Heart left ventricle (tissue), 16 donors: ENCODE measurements around the gene CD247. TPM values are rescaled to one million over a fixed set of nuclear protein-coding genes. Genes with fewer than 3 reads are reported as not detected.

Experiments
- ATAC-seq, 4 donors: fragments of 200-7000 bp; cut with Tn5 transposase; one replicate each; pipeline ENCODE4 v1.9.1; 2020 to 2022; ENCODE audit warnings: moderate library complexity in 4 of 4, mild to moderate bottlenecking in 3 of 4, moderate number of reproducible peaks in 1 of 4
- DNase-seq, 5 donors: peaks; one replicate each; pipeline ENCODE4 v3.0.0-alpha.2; 2020
- H3K27ac ChIP-seq, 12 donors: fragments of 200-600 bp; sonication (generic) in 4 of 12; one replicate each; pipeline versions ENCODE4 v1.5.0 to v1.8.0; 2016 to 2022; ENCODE audit warnings: mild to moderate bottlenecking in 2 of 12
- H3K27me3 ChIP-seq, 9 donors: fragments of 200-600 bp; sonication (generic) in 2 of 9; one replicate each; pipeline versions ENCODE4 v1.5.1 to v1.8.0; 2016 to 2022; ENCODE audit warnings: mild to moderate bottlenecking in 3 of 9
- H3K36me3 ChIP-seq, 9 donors: fragments of 200-600 bp; sonication (generic) in 2 of 9; one replicate each; pipeline versions ENCODE4 v1.5.0 to v1.8.0; 2018 to 2022; ENCODE audit warnings: mild to moderate bottlenecking in 2 of 9
- H3K4me1 ChIP-seq, 12 donors: fragments of 200-600 bp; sonication (generic) in 4 of 12; one replicate each; pipeline versions ENCODE4 v1.5.0 to v1.8.0; 2016 to 2022; ENCODE audit warnings: mild to moderate bottlenecking in 3 of 12
- H3K4me3 ChIP-seq, 12 donors: fragments of 200-600 bp; sonication (generic) in 4 of 12; one replicate each; pipeline versions ENCODE4 v1.5.0 to v1.8.0; 2017 to 2022; ENCODE audit warnings: mild to moderate bottlenecking in 9 of 12, moderate library complexity in 4 of 12
- H3K9me3 ChIP-seq, 12 donors: fragments of 200-600 bp; sonication (generic) in 4 of 12; one replicate each; pipeline versions ENCODE4 v1.5.0 to v1.8.0; 2016 to 2022; ENCODE audit warnings: mild to moderate bottlenecking in 1 of 12
- POLR2A ChIP-seq, 2 donors: fragments of 450-650 bp; IDR thresholded peaks; one replicate each; pipeline ENCODE4 v1.6.1; 2017; ENCODE audit warnings: antibody characterized with exemption in 2 of 2, mild to moderate bottlenecking in 2 of 2, moderate library complexity in 2 of 2
- WGBS, 4 donors: extraction: QIAGEN DNeasy Blood & Tissue Kit in 2 of 4; methylation state at CpG; one replicate each; pipeline versions ENCODE4 v1.1.5 to v1.1.7; 2013 to 2018; 5-methylcytosine and 5-hydroxymethylcytosine counted together
- intact Hi-C, 10 donors: fragments of 100-400 bp; cut with DNase I; formaldehyde crosslinking; loops; one replicate each; pipeline versions ENCODE4 v1.11.1 to v1.14.2; 2022
- polyA plus RNA-seq, 2 donors: library from polyadenylated mRNA; stranded (reverse); fragments of 200-250 nt; gene quantifications; one replicate each; pipeline ENCODE4 v1.2.3, GENCODE V29; 2013
- total RNA-seq, 9 donors: library from RNA; depleted of rRNA in 2 of 9; stranded (reverse); fragments of >200 nt in 2 of 9; fragmentation: NEBNext Ultra II Directional in 3 of 9; extraction: Animal tissue kit (Norgen Biotek cat#: 25700) in 3 of 9; gene quantifications; one replicate each; pipeline versions ENCODE4 v1.1.0 to v1.2.4, GENCODE V29; 2016 to 2023
- TF ChIP-seq, protein P1 (sequence below), 12 donors: fragments of 200-600 bp; sonication (generic) in 4 of 12; IDR thresholded peaks; one replicate each; pipeline versions ENCODE4 v1.5.0 to v1.8.0; 2018 to 2022; ENCODE audit warnings: antibody characterized with exemption in 12 of 12, mild to moderate bottlenecking in 5 of 12
- donor health status: ischemic (EF 13 %, LVEDD 7.1; RV severe dilation, severe dysfunction).
- donor health status: healthy with polysubstance abuse.
- donor health status: DM: no; HTN: yes; CAD: no.
- donor health status: DM: no; HTN: no; CAD: no.
- donor health status: ischemic (EF 25% LVEDD 6.9; RV normal size, moderate dysfunction).
- donor health status: ischemic (EF 25% LVEDD 5.7; RV mildly dilated, moderate dysfunction).
- donor health status: healthy.
- donor health status: DM: yes; HTN: yes; CAD: no.
- donor health status: ischemic (EF 35%, LVEDD 5.7; RV mildly dilated, moderate dysfunction).
- donor health status: nonischemic (EF 11% LVEDD 7.7; RV severe dilation, severe dysfunction).
- donor health status: DM: yes; HTN: yes; CAD: no.
- donor health status: PGD.
- donor health status: ischemic (EF 29% LVEDD 5.4; RV normal size, mild dysfunction).
- donor health status: nonischemic (EF 23%, LVEDD 6.1; RV moderate dilation, normal function).

The CD247 gene
- total and polyA plus RNA-seq, 11 donors = 0.19 to 7.6 (median 0.47) TPM; not detected in 1

DNA sequence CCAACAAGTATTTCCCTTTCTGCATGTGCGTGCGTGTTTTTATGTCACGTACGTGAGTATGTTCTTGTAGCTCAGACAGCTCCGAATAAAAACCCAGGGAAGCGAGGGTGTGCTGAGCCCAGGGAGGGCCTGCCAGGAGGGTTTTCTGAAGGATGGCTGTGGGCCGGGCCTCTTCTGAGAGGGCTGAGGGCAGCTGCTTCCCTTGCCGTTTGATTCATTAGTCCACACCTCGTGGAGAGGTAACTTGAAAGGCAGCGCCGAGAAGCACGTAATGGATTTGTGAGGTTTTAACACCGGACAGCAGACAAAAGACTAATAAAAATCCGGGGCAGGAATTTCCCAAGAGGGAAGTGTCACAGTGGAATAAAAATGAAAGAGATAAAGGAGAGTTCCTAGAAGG lies 29.5 kb downstream of the CD247 start:
- Histone ChIP-seq H3K36me3 (no peaks in the 10 kb centered on the region), H3K4me3 (no peak overlapping the region), H3K27me3 (peaks cover 0 to 9% (median 5%) of the 10 kb centered on the region in 9 donors), H3K4me1 (peaks cover 0 to 5% (median 0%) of the 10 kb centered on the region in 12 donors), H3K27ac (no peak overlapping the region), H3K9me3 (no peaks in the 10 kb centered on the region)
- no peak for ATAC-seq
- DNase-seq = no peak
- intact Hi-C loops = no loop called here
- TF ChIP-seq, protein P1, sequence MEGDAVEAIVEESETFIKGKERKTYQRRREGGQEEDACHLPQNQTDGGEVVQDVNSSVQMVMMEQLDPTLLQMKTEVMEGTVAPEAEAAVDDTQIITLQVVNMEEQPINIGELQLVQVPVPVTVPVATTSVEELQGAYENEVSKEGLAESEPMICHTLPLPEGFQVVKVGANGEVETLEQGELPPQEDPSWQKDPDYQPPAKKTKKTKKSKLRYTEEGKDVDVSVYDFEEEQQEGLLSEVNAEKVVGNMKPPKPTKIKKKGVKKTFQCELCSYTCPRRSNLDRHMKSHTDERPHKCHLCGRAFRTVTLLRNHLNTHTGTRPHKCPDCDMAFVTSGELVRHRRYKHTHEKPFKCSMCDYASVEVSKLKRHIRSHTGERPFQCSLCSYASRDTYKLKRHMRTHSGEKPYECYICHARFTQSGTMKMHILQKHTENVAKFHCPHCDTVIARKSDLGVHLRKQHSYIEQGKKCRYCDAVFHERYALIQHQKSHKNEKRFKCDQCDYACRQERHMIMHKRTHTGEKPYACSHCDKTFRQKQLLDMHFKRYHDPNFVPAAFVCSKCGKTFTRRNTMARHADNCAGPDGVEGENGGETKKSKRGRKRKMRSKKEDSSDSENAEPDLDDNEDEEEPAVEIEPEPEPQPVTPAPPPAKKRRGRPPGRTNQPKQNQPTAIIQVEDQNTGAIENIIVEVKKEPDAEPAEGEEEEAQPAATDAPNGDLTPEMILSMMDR (IDR thresholded peaks at IDR 0.05) = no peak
- no peak for TF ChIP-seq POLR2A (IDR thresholded peaks at IDR 0.05)
- 65 to 73% (median 67%) methylated on average over 14 of the region's 14 CpGs for WGBS, 4 donors

DNA sequence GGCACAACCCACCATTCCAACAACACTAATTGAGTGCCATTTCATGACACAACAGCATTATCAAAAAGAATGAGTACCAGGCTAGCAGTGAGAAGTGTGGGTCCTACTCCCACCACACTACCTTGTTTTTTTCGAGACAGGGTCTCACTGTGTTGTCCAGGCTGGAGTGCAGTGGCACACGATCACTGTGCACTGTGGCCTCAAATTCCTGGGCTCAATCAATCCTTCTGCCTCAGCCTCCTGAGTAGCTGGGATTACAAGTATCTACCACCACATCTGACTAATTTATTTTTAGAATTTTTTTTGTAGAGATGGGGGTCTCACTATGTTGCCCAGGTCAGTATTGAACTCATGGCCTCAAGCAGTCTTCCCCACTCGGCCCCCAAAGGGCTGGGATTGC lies 30.7 kb downstream of the CD247 start:
- TF ChIP-seq POLR2A (IDR thresholded peaks at IDR 0.05) = no peak
- TF ChIP-seq, protein P1 (IDR thresholded peaks at IDR 0.05) = no peak
- peaks cover 0 to 3% (median 0%) of the 10 kb centered on the region in 9 donors for H3K27me3 ChIP-seq
- intact Hi-C loops = no loop called here
- H3K27ac ChIP-seq = no peak overlapping the region
- WGBS, 4 donors = 90 to 94% (median 91%) methylated on average over 3 of the region's 3 CpGs
- H3K36me3 ChIP-seq = no peaks in the 10 kb centered on the region
- H3K4me1 ChIP-seq = peaks cover 0 to 5% (median 0%) of the 10 kb centered on the region in 12 donors
- no peak for ATAC-seq
- no peak overlapping the region for H3K4me3 ChIP-seq
- H3K9me3 ChIP-seq = no peaks in the 10 kb centered on the region
- no peak for DNase-seq

DNA sequence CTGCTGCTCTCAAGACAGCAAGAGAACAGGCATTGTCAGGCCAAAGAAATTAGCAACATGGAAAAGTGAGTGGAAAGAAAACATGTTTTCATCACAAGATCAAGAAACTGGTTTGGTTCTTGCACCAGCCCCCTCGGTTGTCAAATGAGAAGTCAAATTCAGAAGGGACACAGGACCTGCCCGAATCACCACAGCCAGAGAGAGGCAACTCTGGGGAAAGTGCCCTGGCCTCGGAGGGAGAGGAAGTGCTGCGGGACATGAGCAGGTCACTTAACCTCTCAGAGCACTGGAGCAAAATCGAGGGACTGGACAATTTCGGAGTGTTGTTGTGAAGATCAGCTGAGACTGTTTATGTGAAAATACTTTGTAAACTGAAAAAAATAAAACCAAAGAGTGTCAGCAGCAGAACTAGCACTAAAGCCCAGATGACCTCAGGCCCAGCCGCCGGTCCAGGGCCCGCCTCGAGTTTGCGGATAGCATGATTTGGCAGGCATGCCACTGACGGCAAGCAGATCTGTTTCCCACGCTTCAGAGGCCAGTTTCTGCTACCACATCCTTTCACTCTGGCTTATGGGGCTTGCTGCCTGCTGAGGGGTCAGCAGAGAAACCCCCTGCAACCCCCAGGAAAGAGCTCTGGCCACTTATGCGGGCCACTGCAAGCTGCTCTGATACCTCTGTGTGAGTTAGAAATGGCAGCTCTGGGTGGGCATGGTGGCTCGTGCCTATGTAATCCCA lies 32.1 kb downstream of the CD247 start:
- Histone ChIP-seq H3K4me1 (peaks cover 0 to 5% (median 0%) of the 10 kb centered on the region in 12 donors), H3K36me3 (no peaks in the 10 kb centered on the region), H3K27ac (peak overlapping the region in 1 of 12 donors; percentile 24), H3K4me3 (no peak overlapping the region), H3K27me3 (no peaks in the 10 kb centered on the region), H3K9me3 (no peaks in the 10 kb centered on the region)
- TF ChIP-seq, protein P1 (IDR thresholded peaks at IDR 0.05) = no peak
- TF ChIP-seq POLR2A (IDR thresholded peaks at IDR 0.05) = no peak
- intact Hi-C loops = no loop called here
- WGBS, 4 donors = 65 to 80% (median 72%) methylated on average over 15 of the region's 15 CpGs
- DNase-seq (peak in 2 of 5 donors; percentile 16 to 31), ATAC-seq (no peak)

- no peak overlapping the region for H3K4me3 ChIP-seq
- no peak for TF ChIP-seq POLR2A (IDR thresholded peaks at IDR 0.05)
- TF ChIP-seq, protein P1 (IDR thresholded peaks at IDR 0.05) = no peak
- peaks cover 0 to 5% (median 0%) of the 10 kb centered on the region in 12 donors for H3K4me1 ChIP-seq
- intact Hi-C loops = no loop called here
- H3K9me3 ChIP-seq = no peaks in the 10 kb centered on the region
- WGBS, 4 donors = 92 to 96% (median 95%) methylated on average over 12 of the region's 12 CpGs
- no peaks in the 10 kb centered on the region for H3K27me3 ChIP-seq
- no peaks in the 10 kb centered on the region for H3K36me3 ChIP-seq
- DNase-seq = no peak
- no peak for ATAC-seq
- no peak overlapping the region for H3K27ac ChIP-seq
These were observed 33.4 kb downstream of the CD247 start for GRCh38 chr1:167484726-167485502.
